NCI-H1694 (cell line): ENCODE data around the gene SYT15B.
"Not testable (repeated sequence)": the region's sequence is repeated elsewhere in the genome, so short reads cannot be mapped to it uniquely, and the experiment has no call there.

ENCODE experiments used
- DNase-seq: peaks from one replicate; lab custom pipeline; 2025; lab: John Stamatoyannopoulos, UW

SYT15B gene

GRCh38 chr10:47725740-47726139 is 37.7 kb downstream of the SYT15B start:
- DNase-seq = not testable (repeated sequence)

- DNase-seq = not testable (repeated sequence)
Measured at GRCh38 chr10:47725047-47725446, 38.3 kb downstream of the SYT15B start.

DNA sequence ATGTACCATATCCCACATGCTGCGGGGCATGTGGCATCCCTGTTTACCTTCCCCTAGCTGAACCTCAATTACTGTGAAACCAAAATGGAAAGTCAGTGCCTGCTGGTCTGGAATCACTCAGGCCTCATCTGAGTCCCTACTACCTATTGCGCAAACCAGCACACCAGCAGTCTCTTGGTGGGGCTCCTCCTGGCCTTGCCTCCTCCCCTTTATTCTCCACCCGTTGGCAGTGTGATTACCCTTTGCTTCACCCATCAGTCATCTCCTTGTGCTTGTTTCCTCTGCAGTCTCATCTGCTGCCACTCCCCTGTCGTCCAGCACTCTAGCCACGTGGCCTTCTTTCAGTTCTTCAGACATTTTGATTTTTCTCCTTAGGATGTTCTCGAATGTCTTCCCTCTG is 39.3 kb downstream of the SYT15B start:
- DNase-seq = not testable (repeated sequence)

DNA sequence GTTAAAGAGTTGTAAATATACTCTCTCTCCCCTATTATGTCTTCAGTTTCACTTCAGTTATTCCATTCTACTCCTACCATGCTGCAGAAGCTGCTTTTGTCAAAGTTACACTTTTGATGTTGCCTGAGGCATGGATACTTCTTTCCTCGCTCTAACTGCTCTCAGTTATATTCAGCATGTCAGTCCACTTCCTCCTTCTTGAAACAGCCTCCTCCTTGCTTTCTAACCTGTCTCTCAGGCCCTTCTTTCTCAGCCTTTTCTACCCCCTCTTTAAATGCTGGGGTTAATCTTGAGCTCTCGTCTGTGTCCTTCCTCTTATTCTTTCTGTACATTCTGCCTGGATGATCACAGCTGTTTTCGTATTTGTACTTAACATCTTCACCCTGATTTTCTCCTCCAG is 40.0 kb downstream of the SYT15B start:
- not testable (repeated sequence) for DNase-seq

DNA sequence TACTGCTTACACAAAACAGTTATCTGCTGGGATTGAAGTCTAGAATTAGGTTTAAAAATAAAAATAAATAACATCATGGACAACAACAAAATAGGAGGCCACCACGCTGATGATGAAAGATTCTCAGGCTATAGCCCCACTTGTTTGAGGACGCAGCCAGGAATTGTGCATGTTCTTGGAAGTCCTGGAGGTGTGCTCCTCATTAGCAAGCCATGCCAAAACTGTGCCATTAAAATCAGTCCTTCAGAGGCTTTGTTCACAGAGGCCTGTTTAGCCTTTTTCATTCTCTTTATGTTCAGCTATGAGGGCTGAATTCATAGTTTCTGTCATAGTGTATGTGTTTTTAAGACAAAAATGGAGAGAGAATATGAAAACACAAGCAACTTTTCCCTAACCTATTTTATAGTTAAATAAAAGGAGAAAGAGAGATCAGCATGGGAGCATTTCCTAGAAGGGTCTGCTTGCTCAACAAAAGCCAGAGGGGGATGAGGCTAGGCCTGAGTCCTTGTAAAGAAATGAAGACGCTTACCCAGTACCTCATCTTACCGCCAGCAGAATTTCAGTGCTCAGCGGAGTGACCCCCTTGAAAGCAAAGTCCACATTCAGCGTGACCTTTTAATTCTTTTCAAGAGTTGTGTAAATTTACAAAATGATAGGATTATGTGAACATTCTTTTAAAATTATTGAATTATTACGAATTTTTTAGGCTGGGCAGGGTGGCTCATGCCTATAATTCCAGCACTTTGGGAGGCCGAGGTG is 46.2 kb downstream of the SYT15B start:
- not testable (repeated sequence) for DNase-seq
